Measurements from ENCODE around the gene MRPL46. TPM values are rescaled to one million over a fixed set of nuclear protein-coding genes. Genes with fewer than 3 reads are reported as not detected.

The MRPL46 gene
- 21.3 TPM for total RNA-seq

DNA sequence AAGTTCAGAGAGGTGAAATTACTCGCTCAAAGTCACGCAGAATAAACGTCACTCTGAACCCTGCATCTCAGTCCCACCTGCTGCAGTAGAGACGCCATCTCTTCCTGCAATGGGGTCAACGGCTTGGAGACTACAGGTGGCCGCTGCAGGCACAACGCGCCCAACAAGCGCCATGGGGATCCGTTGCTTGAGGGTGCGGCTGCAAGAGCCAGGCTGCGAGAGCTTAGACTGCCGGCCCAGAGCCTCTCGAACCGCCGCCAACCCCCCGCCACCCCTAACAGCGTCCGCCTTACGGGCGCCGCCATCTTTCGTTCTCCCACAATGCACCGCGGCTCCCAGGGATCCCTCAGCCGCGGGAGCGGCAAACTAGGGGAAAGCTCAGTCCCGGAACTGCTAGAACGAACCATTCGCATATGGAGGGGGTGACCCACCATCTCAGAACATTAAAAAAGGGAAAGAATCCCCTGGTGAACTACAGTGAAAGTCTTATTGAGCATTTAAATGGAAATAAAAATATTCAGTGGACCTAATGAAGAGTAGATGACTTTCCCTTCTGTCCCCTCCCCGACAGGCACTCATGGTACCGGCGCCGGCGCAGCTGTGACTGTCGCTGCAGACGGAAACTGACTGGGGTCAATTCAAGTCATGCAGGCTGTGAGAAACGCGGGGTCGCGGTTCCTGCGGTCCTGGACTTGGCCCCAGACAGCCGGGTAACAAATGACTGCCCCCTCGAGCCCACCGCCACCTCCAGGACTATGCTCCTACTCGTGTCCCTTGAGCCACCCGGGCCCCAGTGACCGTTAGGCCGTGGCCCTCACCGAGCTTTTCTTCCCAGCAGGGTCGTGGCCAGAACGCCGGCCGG, at the start of gene MRPL46, which contains the start of gene MRPS11:
Gene MRPL46 (minus strand): TSS at position 316 of the 862 bp plus-strand sequence. CDS start 11 bp downstream, at position 305.
Gene MRPS11 (plus strand): TSS at position 636 of the 862 bp plus-strand sequence. CDS start 10 bp downstream, at position 646.

Other genes with a start within 250 kb of the MRPL46 start
- 95.2 TPM for gene NTRK3, start 210.6 kb downstream of the MRPL46 start, total RNA-seq
- gene MRPS11, start 320 bp upstream of the MRPL46 start, total RNA-seq: 24.4 TPM
- 20.7 TPM for gene DET1, start 79.3 kb upstream of the MRPL46 start, total RNA-seq
- gene AEN, start 154.0 kb upstream of the MRPL46 start, total RNA-seq: 4.7 TPM
- gene ISG20, start 171.6 kb upstream of the MRPL46 start, total RNA-seq: 0.31 TPM